Activated CD8-positive, alpha-beta memory T cell treated with anti-CD3 and anti-CD28 coated beads for 24 hours (primary cell): ENCODE data around the gene MTERF1.

Experiments used
- DNase-seq: peaks from one replicate; pipeline ENCODE4 v3.0.0-alpha.2; 2020

The MTERF1 gene

GRCh38 chr7:91827169-91827568 is 53.3 kb downstream of the MTERF1 start:
- no peak for DNase-seq

- DNase-seq = no peak
Measured at GRCh38 chr7:91826377-91826776, 54.1 kb downstream of the MTERF1 start.

- no peak for DNase-seq
Measured at GRCh38 chr7:91824201-91824600, 56.3 kb downstream of the MTERF1 start.
